ENCODE measurements around the gene BCAS3. TPM values are rescaled to one million over a fixed set of nuclear protein-coding genes. Genes with fewer than 3 reads are reported as not detected.
"Not testable (repeated sequence)": the region's sequence is repeated elsewhere in the genome, so short reads cannot be mapped to it uniquely, and the experiment has no call there.

The BCAS3 gene
- total and polyA plus RNA-seq, 5 donors from 2014 or later = 29.7 to 59.1 (median 33.9) TPM

GRCh38 chr17:60674637-60675036, 3.0 kb upstream of the BCAS3 start:
- peaks cover 11% of the 10 kb centered on the region for H3K4me1 ChIP-seq (ENCODE audit: control insufficient read depth, insufficient read depth, low read length, poor library complexity, severe bottlenecking)
- H3K27me3 Mint-ChIP-seq; H3K9me3 ChIP-seq (ENCODE audit: control insufficient read depth in 2 of 2, low read length in 2 of 2); H3K27me3 ChIP-seq (ENCODE audit: control insufficient read depth, insufficient read depth, low read length); H3K9me3 Mint-ChIP-seq; DNase-seq; H3K27ac ChIP-seq (ENCODE audit: insufficient read depth, low read length, poor library complexity, severe bottlenecking); ATAC-seq (ENCODE audit: low read depth in 2 of 2); H3K36me3 ChIP-seq (ENCODE audit: control insufficient read depth, insufficient read depth, low read length); H3K36me3 Mint-ChIP-seq; H3K4me3 ChIP-seq (ENCODE audit: low read depth, low read length): not testable (repeated sequence)
- Mint-ChIP-seq H3K4me3 (peak overlapping the region in 2 of 4 donors; percentile 23 to 48), H3K27ac (peak overlapping the region in 1 of 3 donors; percentile 43), H3K4me1 (peaks cover 10 to 20% (median 15%) of the 10 kb centered on the region in 4 donors)

GRCh38 chr17:60675997-60676396, 1.7 kb upstream of the BCAS3 start:
- Histone ChIP-seq H3K27me3 (ENCODE audit: control insufficient read depth, insufficient read depth, low read length) (no peaks in the 10 kb centered on the region), H3K4me3 (ENCODE audit: low read depth, low read length) (no peak overlapping the region), H3K9me3 (ENCODE audit: control insufficient read depth in 2 of 2, low read length in 2 of 2) (no peaks in the 10 kb centered on the region), H3K36me3 (ENCODE audit: control insufficient read depth, insufficient read depth, low read length) (no peaks in the 10 kb centered on the region), H3K4me1 (ENCODE audit: control insufficient read depth, insufficient read depth, low read length, poor library complexity, severe bottlenecking) (peaks cover 11% of the 10 kb centered on the region), H3K27ac (ENCODE audit: insufficient read depth, low read length, poor library complexity, severe bottlenecking) (no peak overlapping the region)
- H3K36me3 Mint-ChIP-seq = no peaks in the 10 kb centered on the region
- ATAC-seq (ENCODE audit: low read depth in 2 of 2) (no peak), DNase-seq (no peak)
- no peaks in the 10 kb centered on the region for H3K27me3 Mint-ChIP-seq
- peak overlapping the region; percentile 11 to 72 (median 28) for H3K4me3 Mint-ChIP-seq
- peak overlapping the region in 1 of 3 donors; percentile 92 for H3K27ac Mint-ChIP-seq
- H3K4me1 Mint-ChIP-seq = peaks cover 13 to 20% (median 16%) of the 10 kb centered on the region in 4 donors
- peaks cover 0 to 2% (median 0%) of the 10 kb centered on the region in 7 donors for H3K9me3 Mint-ChIP-seq

GRCh38 chr17:60676758-60677307, 818 bp upstream of the BCAS3 start:
- Mint-ChIP-seq H3K4me1 (peaks cover 13 to 20% (median 16%) of the 10 kb centered on the region in 4 donors), H3K36me3 (peaks cover under 1% of the 10 kb centered on the region), H3K27me3 (no peaks in the 10 kb centered on the region), H3K27ac (peak overlapping the region; percentile 98 to 100 (median 98)), H3K9me3 (peaks cover 0 to 2% (median 0%) of the 10 kb centered on the region in 7 donors), H3K4me3 (peak overlapping the region; percentile 90 to 99 (median 98))
- ATAC-seq (ENCODE audit: low read depth in 2 of 2) = no peak
- H3K27me3 ChIP-seq (ENCODE audit: control insufficient read depth, insufficient read depth, low read length) = no peaks in the 10 kb centered on the region
- H3K27ac ChIP-seq (ENCODE audit: insufficient read depth, low read length, poor library complexity, severe bottlenecking) = peak overlapping the region; percentile 86
- DNase-seq = no peak
- peak overlapping the region; percentile 96 for H3K4me3 ChIP-seq (ENCODE audit: low read depth, low read length)
- H3K4me1 ChIP-seq (ENCODE audit: control insufficient read depth, insufficient read depth, low read length, poor library complexity, severe bottlenecking) = peaks cover 11% of the 10 kb centered on the region
- H3K36me3 ChIP-seq (ENCODE audit: control insufficient read depth, insufficient read depth, low read length) = no peaks in the 10 kb centered on the region
- H3K9me3 ChIP-seq (ENCODE audit: control insufficient read depth in 2 of 2, low read length in 2 of 2) = no peaks in the 10 kb centered on the region

GRCh38 chr17:60678118-60678444, 430 bp downstream of the BCAS3 start:
- DNase-seq = no peak
- H3K9me3 ChIP-seq (ENCODE audit: control insufficient read depth in 2 of 2, low read length in 2 of 2) = no peaks in the 10 kb centered on the region
- H3K4me1 Mint-ChIP-seq = peaks cover 14 to 20% (median 17%) of the 10 kb centered on the region in 4 donors
- peaks cover 0 to 2% (median 0%) of the 10 kb centered on the region in 7 donors for H3K9me3 Mint-ChIP-seq
- H3K4me1 ChIP-seq (ENCODE audit: control insufficient read depth, insufficient read depth, low read length, poor library complexity, severe bottlenecking) = peaks cover 11% of the 10 kb centered on the region
- ATAC-seq (ENCODE audit: low read depth in 2 of 2) = no peak
- H3K36me3 ChIP-seq (ENCODE audit: control insufficient read depth, insufficient read depth, low read length) = peaks cover 2% of the 10 kb centered on the region
- peak overlapping the region in 2 of 3 donors; percentile 98 to 100 for H3K27ac Mint-ChIP-seq
- peak overlapping the region; percentile 90 to 99 (median 98) for H3K4me3 Mint-ChIP-seq
- peak overlapping the region; percentile 96 for H3K4me3 ChIP-seq (ENCODE audit: low read depth, low read length)
- peak overlapping the region; percentile 86 for H3K27ac ChIP-seq (ENCODE audit: insufficient read depth, low read length, poor library complexity, severe bottlenecking)
- no peaks in the 10 kb centered on the region for H3K27me3 Mint-ChIP-seq
- no peaks in the 10 kb centered on the region for H3K27me3 ChIP-seq (ENCODE audit: control insufficient read depth, insufficient read depth, low read length)
- peaks cover 8% of the 10 kb centered on the region for H3K36me3 Mint-ChIP-seq

- H3K27me3 Mint-ChIP-seq = no peaks in the 10 kb centered on the region
- peaks cover 2% of the 10 kb centered on the region for H3K36me3 ChIP-seq (ENCODE audit: control insufficient read depth, insufficient read depth, low read length)
- H3K4me3 ChIP-seq (ENCODE audit: low read depth, low read length) = no peak overlapping the region
- H3K4me1 Mint-ChIP-seq = peaks cover 14 to 25% (median 18%) of the 10 kb centered on the region in 4 donors
- DNase-seq = no peak
- peaks cover 11% of the 10 kb centered on the region for H3K4me1 ChIP-seq (ENCODE audit: control insufficient read depth, insufficient read depth, low read length, poor library complexity, severe bottlenecking)
- peaks cover 10% of the 10 kb centered on the region for H3K36me3 Mint-ChIP-seq
- ATAC-seq (ENCODE audit: low read depth in 2 of 2) = no peak
- H3K9me3 ChIP-seq (ENCODE audit: control insufficient read depth in 2 of 2, low read length in 2 of 2) = no peaks in the 10 kb centered on the region
- H3K9me3 Mint-ChIP-seq = peaks cover 0 to 2% (median 0%) of the 10 kb centered on the region in 7 donors
- H3K27me3 ChIP-seq (ENCODE audit: control insufficient read depth, insufficient read depth, low read length) = no peaks in the 10 kb centered on the region
- peak overlapping the region in 2 of 3 donors; percentile 12 to 78 for H3K27ac Mint-ChIP-seq
- peak overlapping the region; percentile 55 to 98 (median 70) for H3K4me3 Mint-ChIP-seq
- H3K27ac ChIP-seq (ENCODE audit: insufficient read depth, low read length, poor library complexity, severe bottlenecking) = no peak overlapping the region
These were observed 1.6 kb downstream of the BCAS3 start for GRCh38 chr17:60679287-60679686.

GRCh38 chr17:60680754-60681153, 3.1 kb downstream of the BCAS3 start:
- Histone ChIP-seq H3K27me3 (ENCODE audit: control insufficient read depth, insufficient read depth, low read length) (no peaks in the 10 kb centered on the region), H3K36me3 (ENCODE audit: control insufficient read depth, insufficient read depth, low read length) (peaks cover 12% of the 10 kb centered on the region), H3K4me1 (ENCODE audit: control insufficient read depth, insufficient read depth, low read length, poor library complexity, severe bottlenecking) (peaks cover 11% of the 10 kb centered on the region), H3K4me3 (ENCODE audit: low read depth, low read length) (no peak overlapping the region), H3K9me3 (ENCODE audit: control insufficient read depth in 2 of 2, low read length in 2 of 2) (no peaks in the 10 kb centered on the region), H3K27ac (ENCODE audit: insufficient read depth, low read length, poor library complexity, severe bottlenecking) (no peak overlapping the region)
- H3K36me3 Mint-ChIP-seq = peaks cover 19% of the 10 kb centered on the region
- no peak overlapping the region for H3K27ac Mint-ChIP-seq
- no peaks in the 10 kb centered on the region for H3K27me3 Mint-ChIP-seq
- peaks cover 0 to 2% (median 0%) of the 10 kb centered on the region in 7 donors for H3K9me3 Mint-ChIP-seq
- H3K4me1 Mint-ChIP-seq = peaks cover 14 to 25% (median 18%) of the 10 kb centered on the region in 4 donors
- DNase-seq = no peak
- ATAC-seq (ENCODE audit: low read depth in 2 of 2) = no peak
- H3K4me3 Mint-ChIP-seq = no peak overlapping the region

- Histone ChIP-seq H3K36me3 (ENCODE audit: control insufficient read depth, insufficient read depth, low read length) (peaks cover 26% of the 10 kb centered on the region), H3K9me3 (ENCODE audit: control insufficient read depth in 2 of 2, low read length in 2 of 2) (no peaks in the 10 kb centered on the region), H3K4me1 (ENCODE audit: control insufficient read depth, insufficient read depth, low read length, poor library complexity, severe bottlenecking) (no peaks in the 10 kb centered on the region), H3K27me3 (ENCODE audit: control insufficient read depth, insufficient read depth, low read length) (no peaks in the 10 kb centered on the region), H3K4me3 (ENCODE audit: low read depth, low read length) (no peak overlapping the region), H3K27ac (ENCODE audit: insufficient read depth, low read length, poor library complexity, severe bottlenecking) (no peak overlapping the region)
- no peaks in the 10 kb centered on the region for H3K9me3 Mint-ChIP-seq
- DNase-seq (no peak), ATAC-seq (ENCODE audit: low read depth in 2 of 2) (no peak)
- peaks cover 30% of the 10 kb centered on the region for H3K36me3 Mint-ChIP-seq
- no peaks in the 10 kb centered on the region for H3K27me3 Mint-ChIP-seq
- peaks cover 0 to 12% (median 2%) of the 10 kb centered on the region in 4 donors for H3K4me1 Mint-ChIP-seq
- no peak overlapping the region for H3K4me3 Mint-ChIP-seq
- H3K27ac Mint-ChIP-seq = no peak overlapping the region
These were observed 7.8 kb downstream of the BCAS3 start for GRCh38 chr17:60685437-60685836.

GRCh38 chr17:60695960-60696359, 18.3 kb downstream of the BCAS3 start:
- Histone ChIP-seq H3K9me3 (ENCODE audit: control insufficient read depth in 2 of 2, low read length in 2 of 2) (no peaks in the 10 kb centered on the region), H3K4me3 (ENCODE audit: low read depth, low read length) (no peak overlapping the region), H3K36me3 (ENCODE audit: control insufficient read depth, insufficient read depth, low read length) (peaks cover 25% of the 10 kb centered on the region), H3K27ac (ENCODE audit: insufficient read depth, low read length, poor library complexity, severe bottlenecking) (no peak overlapping the region), H3K27me3 (ENCODE audit: control insufficient read depth, insufficient read depth, low read length) (no peaks in the 10 kb centered on the region), H3K4me1 (ENCODE audit: control insufficient read depth, insufficient read depth, low read length, poor library complexity, severe bottlenecking) (no peaks in the 10 kb centered on the region)
- ATAC-seq (ENCODE audit: low read depth in 2 of 2) = no peak
- H3K27me3 Mint-ChIP-seq = no peaks in the 10 kb centered on the region
- no peaks in the 10 kb centered on the region for H3K9me3 Mint-ChIP-seq
- H3K36me3 Mint-ChIP-seq = peaks cover 44% of the 10 kb centered on the region
- no peak overlapping the region for H3K4me3 Mint-ChIP-seq
- H3K27ac Mint-ChIP-seq = no peak overlapping the region
- H3K4me1 Mint-ChIP-seq = peaks cover 0 to 8% (median 0%) of the 10 kb centered on the region in 4 donors
- no peak for DNase-seq
